HL-60/S4 (cell line): ENCODE measurements around the gene C19orf85.
"Not testable (repeated sequence)": the region's sequence is repeated elsewhere in the genome, so short reads cannot be mapped to it uniquely, and the experiment has no call there.

Experiments
- in situ Hi-C: fragments of 300-500 bp; cut with MboI; formaldehyde crosslinking; loops from 2 replicates; pipeline ENCODE4 v1.14.3; 2022; ENCODE audit warnings: low sequenced_read_pairs

C19orf85 gene

GRCh38 chr19:55461259-55461973, 3.1 kb downstream of the C19orf85 start, which contains the start of gene ISOC2:
ISOC2 (minus strand) TSS chr19:55461642; CDS start chr19:55456486, 5,156 bp downstream.
- in situ Hi-C loops = no loop called here

GRCh38 chr19:55460670-55461258, 3.8 kb downstream of the C19orf85 start:
- in situ Hi-C loops = no loop called here

- in situ Hi-C loops = no loop called here
Observed at GRCh38 chr19:55459950-55460657, 4.4 kb downstream of the C19orf85 start.

GRCh38 chr19:55459551-55459949, 5.0 kb downstream of the C19orf85 start:
- in situ Hi-C loops = no loop called here

- in situ Hi-C loops = no loop called here
Observed at GRCh38 chr19:55457683-55458457, 6.7 kb downstream of the C19orf85 start.

GRCh38 chr19:55456347-55456746, 8.2 kb downstream of the C19orf85 start:
- in situ Hi-C loops = no loop called here

GRCh38 chr19:55455576-55456235, 8.8 kb downstream of the C19orf85 start:
- in situ Hi-C loops = no loop called here

GRCh38 chr19:55454787-55455243, 9.7 kb downstream of the C19orf85 start:
- in situ Hi-C loops = no loop called here

- in situ Hi-C loops = no loop called here
Observed at GRCh38 chr19:55453511-55454260, 10.9 kb downstream of the C19orf85 start.

GRCh38 chr19:55452749-55453346, 11.7 kb downstream of the C19orf85 start:
- in situ Hi-C loops = no loop called here

- in situ Hi-C loops = no loop called here
Observed at GRCh38 chr19:55451965-55452748, 12.4 kb downstream of the C19orf85 start.

- in situ Hi-C loops = no loop called here
Observed at GRCh38 chr19:55451163-55451964, 13.2 kb downstream of the C19orf85 start.

- in situ Hi-C loops = no loop called here
Observed at GRCh38 chr19:55449469-55449868, 15.1 kb downstream of the C19orf85 start.

- in situ Hi-C loops = not testable (repeated sequence)
Observed at GRCh38 chr19:55448175-55448490, 16.4 kb downstream of the C19orf85 start.

- in situ Hi-C loops = no loop called here
Observed at GRCh38 chr19:55447421-55448174, 17.0 kb downstream of the C19orf85 start.

GRCh38 chr19:55446060-55446459, 18.5 kb downstream of the C19orf85 start:
- in situ Hi-C loops = no loop called here

GRCh38 chr19:55444646-55445045, 19.9 kb downstream of the C19orf85 start:
- in situ Hi-C loops = no loop called here
